ENCODE results near the gene OGDH.

DNA sequence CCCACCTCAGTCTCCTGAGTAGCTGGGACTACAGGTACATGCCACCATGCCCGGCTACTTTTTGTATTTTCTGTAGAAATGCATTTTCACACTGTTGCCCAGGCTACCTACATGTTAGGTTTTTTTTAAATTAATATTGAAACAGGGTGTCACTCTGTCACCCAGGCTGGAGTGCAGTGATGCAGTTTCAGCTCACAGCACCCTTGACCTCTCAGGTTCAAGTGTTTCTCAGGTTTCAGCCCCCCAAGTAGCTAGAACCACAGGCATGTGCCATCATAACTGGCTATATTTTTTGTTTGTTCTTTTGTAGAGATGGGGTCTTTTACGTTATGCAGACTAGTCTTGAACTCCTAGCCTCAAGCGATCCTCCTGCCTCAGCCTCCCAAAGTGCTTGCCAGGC, 109.8 kb downstream of the OGDH start:
- TF ChIP-seq, protein P1, sequence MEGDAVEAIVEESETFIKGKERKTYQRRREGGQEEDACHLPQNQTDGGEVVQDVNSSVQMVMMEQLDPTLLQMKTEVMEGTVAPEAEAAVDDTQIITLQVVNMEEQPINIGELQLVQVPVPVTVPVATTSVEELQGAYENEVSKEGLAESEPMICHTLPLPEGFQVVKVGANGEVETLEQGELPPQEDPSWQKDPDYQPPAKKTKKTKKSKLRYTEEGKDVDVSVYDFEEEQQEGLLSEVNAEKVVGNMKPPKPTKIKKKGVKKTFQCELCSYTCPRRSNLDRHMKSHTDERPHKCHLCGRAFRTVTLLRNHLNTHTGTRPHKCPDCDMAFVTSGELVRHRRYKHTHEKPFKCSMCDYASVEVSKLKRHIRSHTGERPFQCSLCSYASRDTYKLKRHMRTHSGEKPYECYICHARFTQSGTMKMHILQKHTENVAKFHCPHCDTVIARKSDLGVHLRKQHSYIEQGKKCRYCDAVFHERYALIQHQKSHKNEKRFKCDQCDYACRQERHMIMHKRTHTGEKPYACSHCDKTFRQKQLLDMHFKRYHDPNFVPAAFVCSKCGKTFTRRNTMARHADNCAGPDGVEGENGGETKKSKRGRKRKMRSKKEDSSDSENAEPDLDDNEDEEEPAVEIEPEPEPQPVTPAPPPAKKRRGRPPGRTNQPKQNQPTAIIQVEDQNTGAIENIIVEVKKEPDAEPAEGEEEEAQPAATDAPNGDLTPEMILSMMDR (IDR thresholded peaks at IDR 0.05), result no peak
- TF ChIP-seq POLR2A (IDR thresholded peaks at IDR 0.05) (no peak), POLR2AphosphoS5 (IDR thresholded peaks at IDR 0.05) (no peak)
